Measurements from ENCODE around the gene LYPLAL1.

DNA sequence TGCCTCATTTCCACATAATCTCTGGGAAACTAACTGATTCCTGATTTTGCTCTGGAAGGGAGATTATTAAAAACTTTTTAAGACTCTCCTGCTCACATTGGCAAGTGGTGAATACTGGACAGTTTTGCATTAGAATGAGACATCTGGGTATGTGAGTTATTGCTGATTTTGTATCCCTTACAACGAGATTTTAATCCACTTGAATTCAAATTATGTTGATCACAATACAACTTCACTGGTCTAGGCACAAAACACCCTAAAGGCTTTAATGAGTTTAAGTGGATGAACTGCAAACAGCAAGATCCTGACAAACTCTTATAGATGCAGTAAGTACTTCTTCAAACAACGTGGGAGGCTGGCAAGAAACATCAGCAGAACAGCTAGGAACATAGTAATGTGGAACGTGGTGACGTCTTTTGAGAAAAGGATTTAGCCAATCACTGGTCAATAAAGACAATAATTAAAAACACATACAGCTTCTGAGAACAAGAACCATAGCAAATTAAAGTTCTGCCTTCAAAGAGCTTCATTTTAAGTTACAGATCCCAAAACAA lies 10.2 kb upstream of the LYPLAL1 start:
- TF ChIP-seq, protein P1, sequence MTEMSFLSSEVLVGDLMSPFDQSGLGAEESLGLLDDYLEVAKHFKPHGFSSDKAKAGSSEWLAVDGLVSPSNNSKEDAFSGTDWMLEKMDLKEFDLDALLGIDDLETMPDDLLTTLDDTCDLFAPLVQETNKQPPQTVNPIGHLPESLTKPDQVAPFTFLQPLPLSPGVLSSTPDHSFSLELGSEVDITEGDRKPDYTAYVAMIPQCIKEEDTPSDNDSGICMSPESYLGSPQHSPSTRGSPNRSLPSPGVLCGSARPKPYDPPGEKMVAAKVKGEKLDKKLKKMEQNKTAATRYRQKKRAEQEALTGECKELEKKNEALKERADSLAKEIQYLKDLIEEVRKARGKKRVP (CRISPR knock-in tag; IDR thresholded peaks at IDR 0.05) = no peak
- TF ChIP-seq SMAD1 (IDR thresholded peaks at IDR 0.05; ENCODE audit: low read depth, low read length, partially characterized antibody) (no peak), RAD51 (IDR thresholded peaks at IDR 0.05; ENCODE audit: borderline replicate concordance, low read depth) (no peak), RFX5 (IDR thresholded peaks at IDR 0.05; ENCODE audit: low read depth, low read length) (no peak), POLR2A (conservative IDR thresholded peaks at IDR 0.05) (no peak), SPI1 (IDR thresholded peaks at IDR 0.05; ENCODE audit: borderline replicate concordance, low read depth, low read length) (no peak), ZNF253 (CRISPR knock-in tag; conservative IDR thresholded peaks at IDR 0.05) (no peak)
- TF ChIP-seq, protein P2, sequence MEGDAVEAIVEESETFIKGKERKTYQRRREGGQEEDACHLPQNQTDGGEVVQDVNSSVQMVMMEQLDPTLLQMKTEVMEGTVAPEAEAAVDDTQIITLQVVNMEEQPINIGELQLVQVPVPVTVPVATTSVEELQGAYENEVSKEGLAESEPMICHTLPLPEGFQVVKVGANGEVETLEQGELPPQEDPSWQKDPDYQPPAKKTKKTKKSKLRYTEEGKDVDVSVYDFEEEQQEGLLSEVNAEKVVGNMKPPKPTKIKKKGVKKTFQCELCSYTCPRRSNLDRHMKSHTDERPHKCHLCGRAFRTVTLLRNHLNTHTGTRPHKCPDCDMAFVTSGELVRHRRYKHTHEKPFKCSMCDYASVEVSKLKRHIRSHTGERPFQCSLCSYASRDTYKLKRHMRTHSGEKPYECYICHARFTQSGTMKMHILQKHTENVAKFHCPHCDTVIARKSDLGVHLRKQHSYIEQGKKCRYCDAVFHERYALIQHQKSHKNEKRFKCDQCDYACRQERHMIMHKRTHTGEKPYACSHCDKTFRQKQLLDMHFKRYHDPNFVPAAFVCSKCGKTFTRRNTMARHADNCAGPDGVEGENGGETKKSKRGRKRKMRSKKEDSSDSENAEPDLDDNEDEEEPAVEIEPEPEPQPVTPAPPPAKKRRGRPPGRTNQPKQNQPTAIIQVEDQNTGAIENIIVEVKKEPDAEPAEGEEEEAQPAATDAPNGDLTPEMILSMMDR (IDR thresholded peaks at IDR 0.05 in 2 of 3, conservative IDR thresholded peaks at IDR 0.05 in 1 of 3; ENCODE audit: insufficient read depth in 2 of 3, low read depth in 1 of 3, low read length in 3 of 3) = no peak
